ENCODE results near the gene GAS2L2. TPM values are rescaled to one million over a fixed set of nuclear protein-coding genes. Genes with fewer than 3 reads are reported as not detected.

Gene GAS2L2
- total RNA-seq, 1 donor from 2014 or later: not detected

- no peak for DNase-seq (ENCODE audit: extremely low read depth, low read depth, low spot score)
These were observed 22.5 kb downstream of the GAS2L2 start for GRCh38 chr17:35730400-35731005.

GRCh38 chr17:35729405-35729833 lies 23.6 kb downstream of the GAS2L2 start:
- DNase-seq (ENCODE audit: extremely low read depth, low read depth, low spot score): no peak

GRCh38 chr17:35728551-35728950 lies 24.5 kb downstream of the GAS2L2 start:
- no peak for DNase-seq (ENCODE audit: extremely low read depth, low read depth, low spot score)

GRCh38 chr17:35727635-35728034 lies 25.4 kb downstream of the GAS2L2 start:
- DNase-seq (ENCODE audit: extremely low read depth, low read depth, low spot score): no peak

DNA sequence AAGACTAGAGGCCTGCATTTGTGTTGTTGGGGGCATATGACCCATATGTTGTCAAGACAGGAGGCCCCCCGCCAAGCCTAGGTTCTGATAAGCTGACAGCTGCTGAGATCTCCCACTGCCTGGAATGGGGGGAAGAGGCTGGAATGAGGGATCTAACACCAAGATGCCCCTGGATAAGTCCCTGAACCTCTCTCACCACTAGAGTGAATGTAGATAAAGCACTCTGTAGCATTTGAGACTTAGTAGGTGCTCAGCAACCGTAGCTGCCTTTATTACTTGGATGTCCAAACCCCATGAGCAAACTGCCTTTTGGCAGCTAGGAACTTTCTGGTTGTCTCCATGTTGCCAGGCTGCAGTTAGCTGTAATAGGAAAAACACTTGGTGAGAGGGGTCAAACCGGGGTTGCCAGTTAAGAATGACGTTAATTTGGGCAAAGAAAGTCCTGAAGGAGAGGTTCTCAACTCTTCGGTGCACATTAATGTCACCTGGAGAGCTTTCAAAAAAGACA lies 26.0 kb downstream of the GAS2L2 start:
- DNase-seq (ENCODE audit: extremely low read depth, low read depth, low spot score): no peak

GRCh38 chr17:35726127-35726952 lies 26.7 kb downstream of the GAS2L2 start:
- no peak for DNase-seq (ENCODE audit: extremely low read depth, low read depth, low spot score)

GRCh38 chr17:35725802-35726126 lies 27.3 kb downstream of the GAS2L2 start:
- DNase-seq (ENCODE audit: extremely low read depth, low read depth, low spot score): no peak

DNA sequence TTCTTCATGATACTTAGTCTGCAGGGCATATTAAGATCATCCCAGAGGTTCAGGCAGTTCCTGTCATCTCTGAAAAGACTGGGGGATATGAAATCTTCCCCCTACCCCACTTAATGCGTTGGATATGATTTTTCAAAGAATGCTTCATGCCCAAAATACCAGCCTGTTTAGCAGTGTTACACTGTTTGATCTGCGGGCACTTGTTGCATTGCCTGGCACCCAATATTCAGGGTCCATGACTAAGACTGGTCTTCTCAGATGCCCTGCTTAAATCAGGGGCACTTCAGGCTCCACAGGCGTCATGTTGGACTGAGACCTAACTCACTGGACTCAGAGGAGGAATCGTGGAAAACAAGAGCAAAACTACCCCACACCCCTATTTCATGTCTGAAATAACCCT lies 28.0 kb downstream of the GAS2L2 start:
- no peak for DNase-seq (ENCODE audit: extremely low read depth, low read depth, low spot score)

GRCh38 chr17:35723735-35724134 lies 29.3 kb downstream of the GAS2L2 start:
- DNase-seq (ENCODE audit: extremely low read depth, low read depth, low spot score): no peak

DNA sequence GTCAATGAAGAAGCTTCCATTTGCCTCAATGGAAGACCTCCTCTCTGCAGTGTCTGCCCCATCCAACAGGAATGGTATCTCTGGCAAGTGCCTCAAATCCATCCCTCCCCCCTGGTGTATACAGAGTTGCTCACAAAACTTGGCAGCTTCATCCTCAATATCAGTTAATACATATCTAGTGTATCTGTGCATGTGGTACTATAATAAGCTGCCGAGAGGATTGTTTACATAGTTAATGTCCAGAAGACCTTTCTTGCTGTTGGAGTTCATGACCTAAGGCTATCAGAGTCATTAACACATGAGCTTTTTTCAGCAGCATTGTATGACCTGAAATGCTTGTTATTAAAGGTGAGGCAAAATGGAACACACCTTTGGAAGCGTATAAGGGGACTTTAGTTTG lies 35.6 kb downstream of the GAS2L2 start:
- DNase-seq (ENCODE audit: extremely low read depth, low read depth, low spot score): no peak

- no peak for DNase-seq (ENCODE audit: extremely low read depth, low read depth, low spot score)
These were observed 36.1 kb downstream of the GAS2L2 start for GRCh38 chr17:35716897-35717465.

DNA sequence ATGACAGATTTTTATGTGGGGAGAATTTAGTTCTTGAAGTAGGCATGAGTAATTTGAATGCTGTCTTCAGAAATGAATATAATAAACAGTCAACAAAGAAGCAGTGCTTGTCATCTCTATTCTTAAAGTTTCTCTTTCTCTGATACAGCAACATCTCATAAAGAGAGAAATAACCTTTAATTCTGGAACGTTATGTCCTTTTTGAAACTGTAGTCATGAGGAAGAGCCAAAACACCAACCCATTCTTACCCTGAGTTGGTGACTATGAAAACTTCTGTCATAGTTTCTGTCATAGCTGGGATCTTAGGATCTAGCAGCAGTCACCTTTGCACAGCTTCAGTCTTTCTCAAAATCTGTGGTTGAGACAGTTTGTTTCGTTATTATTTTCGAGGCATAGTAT lies 36.9 kb downstream of the GAS2L2 start:
- no peak for DNase-seq (ENCODE audit: extremely low read depth, low read depth, low spot score)

DNA sequence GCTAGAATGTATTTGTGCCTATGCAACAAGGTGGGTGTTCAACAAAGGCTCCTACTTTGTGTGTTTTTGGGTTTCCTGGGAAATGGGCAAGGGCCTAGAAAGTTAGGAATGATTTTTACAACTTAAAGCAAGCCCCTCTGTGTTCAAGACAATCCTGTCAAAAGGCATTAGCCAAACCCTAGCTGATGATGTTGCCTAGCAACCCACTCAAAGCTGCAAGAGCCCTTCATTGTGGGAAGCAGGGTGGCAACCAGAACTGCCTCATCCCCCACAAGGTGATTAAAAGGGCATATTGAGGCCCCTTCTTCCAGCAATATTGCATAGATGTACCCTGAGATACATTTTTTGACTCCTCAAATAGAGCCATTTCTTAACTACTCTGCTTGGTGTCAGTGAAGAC lies 37.6 kb downstream of the GAS2L2 start:
- DNase-seq (ENCODE audit: extremely low read depth, low read depth, low spot score): no peak

GRCh38 chr17:35714988-35715387 lies 38.1 kb downstream of the GAS2L2 start:
- DNase-seq (ENCODE audit: extremely low read depth, low read depth, low spot score): no peak

DNA sequence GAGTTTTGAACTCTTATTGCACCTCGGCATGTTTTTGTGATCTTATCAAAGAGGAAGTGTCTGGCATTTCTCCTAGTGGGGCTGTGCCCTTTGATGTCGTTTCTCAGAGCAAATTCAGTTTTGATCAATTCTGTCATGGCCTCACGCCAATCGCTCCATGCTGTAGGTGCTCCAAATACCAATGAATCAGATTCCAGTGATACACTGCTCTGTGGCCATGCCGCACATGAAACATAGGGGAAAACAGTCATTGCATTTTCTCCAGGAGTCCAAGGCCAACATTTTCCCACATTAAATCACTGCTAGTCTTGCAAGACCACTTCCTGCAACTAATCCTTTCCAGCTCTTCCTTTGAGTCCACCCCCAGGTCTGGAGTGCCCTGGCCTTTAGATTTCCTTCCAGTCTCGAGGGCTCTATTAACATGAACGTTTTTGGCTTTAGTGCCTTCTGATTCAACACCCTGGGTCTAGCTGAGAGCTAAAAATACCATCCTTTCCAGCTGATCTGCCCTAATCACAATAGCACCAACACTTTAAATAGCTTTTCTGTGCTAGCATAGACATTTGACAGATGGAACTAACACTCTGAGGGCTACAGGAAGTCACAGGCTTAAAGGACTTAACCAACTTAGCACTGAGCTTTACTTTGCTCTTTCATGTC lies 39.8 kb downstream of the GAS2L2 start:
- peak; percentile 81 for DNase-seq (ENCODE audit: extremely low read depth, low read depth, low spot score)

DNA sequence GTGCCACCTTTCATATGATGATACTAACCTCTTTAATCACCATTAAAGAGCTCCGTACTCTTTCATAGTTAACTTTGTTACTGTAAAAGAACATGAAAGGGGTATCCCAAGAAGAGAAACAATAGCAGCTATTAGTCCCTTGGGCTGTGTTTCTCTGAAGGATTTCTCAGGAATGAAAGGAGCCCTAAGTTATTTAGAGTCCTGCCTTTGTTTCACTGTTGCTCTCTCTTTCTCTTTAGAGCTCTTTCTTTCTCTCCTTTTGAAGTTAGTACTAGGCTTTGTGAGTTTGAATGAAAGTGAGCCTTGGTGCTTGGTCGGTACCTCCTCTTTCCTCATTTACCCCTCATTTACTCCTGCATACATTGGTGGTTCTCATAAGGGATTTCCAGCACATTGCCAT lies 42.1 kb downstream of the GAS2L2 start:
- no peak for DNase-seq (ENCODE audit: extremely low read depth, low read depth, low spot score)

- DNase-seq (ENCODE audit: extremely low read depth, low read depth, low spot score): no peak
These were observed 43.2 kb downstream of the GAS2L2 start for GRCh38 chr17:35709874-35710273.

GRCh38 chr17:35708951-35709350 lies 44.1 kb downstream of the GAS2L2 start:
- no peak for DNase-seq (ENCODE audit: extremely low read depth, low read depth, low spot score)

DNA sequence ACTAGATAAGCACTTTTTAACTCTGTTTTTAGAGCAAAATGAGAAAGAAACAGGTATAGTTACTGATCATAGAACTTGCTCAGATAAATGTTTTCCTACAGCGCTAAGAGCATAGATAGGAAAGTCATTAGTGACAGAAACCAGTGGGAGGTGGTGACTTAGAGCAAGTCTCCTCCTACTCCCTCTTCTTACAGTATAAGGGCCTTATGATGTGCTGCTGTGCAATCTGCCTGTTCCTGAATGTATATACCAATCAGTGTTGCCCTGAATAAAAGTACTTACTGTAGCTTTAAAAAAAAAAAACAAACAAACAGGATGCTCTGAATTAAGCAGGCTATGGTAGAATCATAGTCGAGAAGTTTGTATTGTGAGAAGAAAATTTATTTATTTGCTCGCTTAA lies 44.9 kb downstream of the GAS2L2 start:
- no peak for DNase-seq (ENCODE audit: extremely low read depth, low read depth, low spot score)

- DNase-seq (ENCODE audit: extremely low read depth, low read depth, low spot score): no peak
These were observed 47.3 kb downstream of the GAS2L2 start for GRCh38 chr17:35705705-35706104.

DNA sequence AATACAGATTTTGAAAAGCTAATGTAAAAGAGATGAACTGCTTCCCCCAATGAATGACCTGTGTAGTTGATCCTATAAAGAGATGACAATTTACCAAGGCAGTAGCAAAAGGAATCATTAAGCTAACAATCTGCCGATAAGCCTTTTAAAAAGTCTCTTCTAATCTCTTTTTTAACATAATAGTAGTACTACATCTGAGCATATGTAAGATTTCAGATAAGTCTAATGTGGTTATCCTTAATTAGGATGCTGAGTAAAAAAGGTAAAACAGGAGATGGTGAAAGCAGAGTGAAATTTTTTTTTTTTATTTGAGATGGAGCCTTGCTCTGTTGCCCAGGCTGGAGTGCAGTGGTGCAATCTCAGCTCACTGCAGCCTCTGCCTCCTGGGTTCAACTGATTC lies 47.8 kb downstream of the GAS2L2 start:
- no peak for DNase-seq (ENCODE audit: extremely low read depth, low read depth, low spot score)

Measured in glomerular endothelial cell (primary cell).